Neural progenitor cell (in vitro differentiated cells): ENCODE results near the gene RBM33. TPM values are rescaled to one million over a fixed set of nuclear protein-coding genes. Genes with fewer than 3 reads are reported as not detected.

Source experiments
- DNase-seq: peaks from one replicate; pipeline ENCODE4 v3.0.0-alpha.2; 2016; ENCODE audit warnings: low spot score
- H2AFZ ChIP-seq: fragments of 200-600 bp; sonication (generic); replicated peaks from 2 replicates; pipeline ENCODE4 v1.6.1; 2016; ENCODE audit warnings: antibody characterized with exemption
- H3F3A ChIP-seq: fragments of 200-600 bp; sonication (generic); 2 replicates; pipeline ENCODE4 v1.6.1; 2016; ENCODE audit warnings: antibody characterized with exemption, low read depth
- H3K27ac ChIP-seq: fragments of 200-600 bp; sonication (generic); 2 replicates; pipeline ENCODE4 v1.5.1; 2016; ENCODE audit warnings: mild to moderate bottlenecking
- H3K27me3 ChIP-seq: fragments of 200-600 bp; sonication (generic); 2 replicates; pipeline ENCODE4 v1.6.1; 2016; ENCODE audit warnings: mild to moderate bottlenecking, moderate library complexity
- H3K36me3 ChIP-seq: fragments of 200-600 bp; sonication (generic); 2 replicates; pipeline ENCODE4 v1.5.1; 2016
- H3K4me1 ChIP-seq: fragments of 200-600 bp; sonication (generic); 2 replicates; pipeline ENCODE4 v1.6.1; 2016; ENCODE audit warnings: mixed run types
- H3K4me2 ChIP-seq: fragments of 200-600 bp; sonication (generic); 2 replicates; pipeline ENCODE4 v1.6.1; 2016
- H3K4me3 ChIP-seq: fragments of 200-600 bp; sonication (generic); 2 replicates; pipeline ENCODE4 v1.5.1; 2016
- H3K79me2 ChIP-seq: fragments of 200-600 bp; sonication (generic); 2 replicates; pipeline ENCODE4 v1.6.1; 2016; ENCODE audit warnings: low read depth
- H3K9ac ChIP-seq: fragments of 200-600 bp; sonication (generic); 2 replicates; pipeline ENCODE4 v1.6.1; 2016
- H3K9me3 ChIP-seq: fragments of 200-600 bp; sonication (generic); 2 replicates; pipeline ENCODE4 v1.5.1; 2016; ENCODE audit warnings: low read depth
- H4K20me1 ChIP-seq: fragments of 200-600 bp; sonication (generic); 2 replicates; pipeline ENCODE4 v1.6.1; 2016; ENCODE audit warnings: low read depth
- H3K27ac Mint-ChIP-seq: 3 replicates; pipeline ENCODE4 v1.8.0; 2021; ENCODE audit warnings: mixed read lengths
- H3K27me3 Mint-ChIP-seq: 2 replicates; pipeline ENCODE4 v1.8.0; 2022; ENCODE audit warnings: low read depth, mild to moderate bottlenecking, inconsistent platforms, moderate library complexity, mixed read lengths; ENCODE audit not compliant: insufficient read depth
- H3K36me3 Mint-ChIP-seq: 3 replicates; pipeline ENCODE4 v1.8.0; 2021; ENCODE audit warnings: mixed read lengths
- H3K4me1 Mint-ChIP-seq: 3 replicates; pipeline ENCODE4 v1.8.0; 2021; ENCODE audit warnings: mixed read lengths
- H3K4me3 Mint-ChIP-seq: 3 replicates; pipeline ENCODE4 v1.8.0; 2021; ENCODE audit warnings: mild to moderate bottlenecking, moderate library complexity, mixed read lengths
- H3K9me3 Mint-ChIP-seq: 3 replicates; pipeline ENCODE4 v1.8.0; 2020; ENCODE audit warnings: mixed read lengths
- EZH2 ChIP-seq: fragments of 200-600 bp; sonication (generic); IDR thresholded peaks from 2 replicates; pipeline ENCODE4 v1.6.1; 2017; ENCODE audit warnings: antibody characterized with exemption, mild to moderate bottlenecking, moderate library complexity
- EZH2phosphoT487 ChIP-seq: fragments of 200-600 bp; sonication (generic); IDR thresholded peaks from 2 replicates; pipeline ENCODE4 v1.6.1; 2017; ENCODE audit warnings: antibody characterized with exemption
- total RNA-seq: library from RNA; depleted of rRNA; stranded (reverse); fragments of >200 nt; gene quantifications from 2 replicates; pipeline ENCODE4 v1.2.3, GENCODE V29; 2015; ENCODE audit warnings: low replicate concordance
- TF ChIP-seq, protein P1 (sequence below): fragments of 200-600 bp; sonication (generic); IDR thresholded peaks from 2 replicates; pipeline ENCODE4 v1.5.1; 2017; ENCODE audit warnings: antibody characterized with exemption, mild to moderate bottlenecking

The RBM33 gene
- total RNA-seq, 1 donor from 2014 or later = 48.6 TPM

DNA sequence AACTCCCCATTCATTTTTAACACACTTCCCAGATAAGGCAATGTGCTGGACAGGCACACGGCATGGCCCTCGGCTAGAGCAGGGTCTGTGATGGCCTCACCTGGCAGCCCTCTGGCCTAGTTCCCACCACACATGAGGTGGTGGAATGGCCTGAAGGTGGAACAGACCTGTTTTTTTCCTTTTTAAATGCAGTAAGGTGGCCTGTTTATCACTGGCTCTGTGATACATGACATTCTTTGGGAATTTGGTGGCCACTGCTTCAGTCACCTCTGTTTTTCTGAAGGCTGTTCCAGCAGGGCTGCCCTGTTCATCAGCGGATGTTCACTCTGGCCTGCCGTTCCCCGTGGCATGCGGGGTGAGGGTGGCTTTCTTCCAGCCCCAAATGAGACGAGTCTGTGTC, 131.2 kb downstream of the RBM33 start:
- Histone ChIP-seq H3K79me2 (no peaks in the 10 kb centered on the region), H3K4me3 (no peak overlapping the region), H3K27me3 (no peaks in the 10 kb centered on the region), H3K27ac (no peak overlapping the region), H3K36me3 (peaks cover 4% of the 10 kb centered on the region), H4K20me1 (peaks cover 26% of the 10 kb centered on the region), H2AFZ (no peak overlapping the region), H3F3A (no peaks in the 10 kb centered on the region), H3K4me2 (no peak overlapping the region), H3K9me3 (no peaks in the 10 kb centered on the region), H3K4me1 (no peaks in the 10 kb centered on the region), H3K9ac (no peak overlapping the region)
- Mint-ChIP-seq H3K36me3 (peaks cover 26% of the 10 kb centered on the region), H3K4me1 (peaks cover 4% of the 10 kb centered on the region), H3K27me3 (peaks cover 8% of the 10 kb centered on the region), H3K4me3 (no peak overlapping the region), H3K27ac (no peak overlapping the region), H3K9me3 (no peaks in the 10 kb centered on the region)
- no peak for DNase-seq
- TF ChIP-seq EZH2phosphoT487 (no peak), EZH2 (no peak)
- TF ChIP-seq, protein P1, sequence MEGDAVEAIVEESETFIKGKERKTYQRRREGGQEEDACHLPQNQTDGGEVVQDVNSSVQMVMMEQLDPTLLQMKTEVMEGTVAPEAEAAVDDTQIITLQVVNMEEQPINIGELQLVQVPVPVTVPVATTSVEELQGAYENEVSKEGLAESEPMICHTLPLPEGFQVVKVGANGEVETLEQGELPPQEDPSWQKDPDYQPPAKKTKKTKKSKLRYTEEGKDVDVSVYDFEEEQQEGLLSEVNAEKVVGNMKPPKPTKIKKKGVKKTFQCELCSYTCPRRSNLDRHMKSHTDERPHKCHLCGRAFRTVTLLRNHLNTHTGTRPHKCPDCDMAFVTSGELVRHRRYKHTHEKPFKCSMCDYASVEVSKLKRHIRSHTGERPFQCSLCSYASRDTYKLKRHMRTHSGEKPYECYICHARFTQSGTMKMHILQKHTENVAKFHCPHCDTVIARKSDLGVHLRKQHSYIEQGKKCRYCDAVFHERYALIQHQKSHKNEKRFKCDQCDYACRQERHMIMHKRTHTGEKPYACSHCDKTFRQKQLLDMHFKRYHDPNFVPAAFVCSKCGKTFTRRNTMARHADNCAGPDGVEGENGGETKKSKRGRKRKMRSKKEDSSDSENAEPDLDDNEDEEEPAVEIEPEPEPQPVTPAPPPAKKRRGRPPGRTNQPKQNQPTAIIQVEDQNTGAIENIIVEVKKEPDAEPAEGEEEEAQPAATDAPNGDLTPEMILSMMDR = no peak

DNA sequence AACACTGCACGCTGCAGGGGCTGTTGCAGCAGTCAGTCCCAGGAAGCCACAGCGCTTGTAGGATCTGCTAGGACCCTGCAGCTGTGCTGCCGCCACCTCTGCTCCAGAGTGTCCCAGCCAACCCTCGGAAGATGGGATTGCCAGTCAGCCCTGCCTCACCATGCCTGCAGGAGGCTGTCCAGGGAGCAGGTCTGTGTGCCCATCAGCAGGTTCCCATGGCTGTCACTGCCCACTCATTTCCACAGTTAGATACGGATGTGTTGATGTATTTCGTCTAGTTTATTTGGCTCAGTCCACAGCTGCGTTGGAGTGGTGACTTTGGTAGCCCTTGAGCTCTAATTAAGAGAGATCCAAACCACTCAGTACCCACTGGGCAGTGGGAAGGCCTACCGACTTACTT, 132.1 kb downstream of the RBM33 start:
- H2AFZ ChIP-seq = no peak overlapping the region
- TF ChIP-seq EZH2phosphoT487 (no peak), EZH2 (no peak)
- TF ChIP-seq, protein P1 = no peak
- no peak overlapping the region for H3K4me2 ChIP-seq
- H3K9me3 ChIP-seq = no peaks in the 10 kb centered on the region
- H3K36me3 ChIP-seq = no peaks in the 10 kb centered on the region
- peaks cover 19% of the 10 kb centered on the region for H4K20me1 ChIP-seq
- peaks cover 9% of the 10 kb centered on the region for H3K4me1 Mint-ChIP-seq
- no peaks in the 10 kb centered on the region for H3K9me3 Mint-ChIP-seq
- H3K79me2 ChIP-seq = no peaks in the 10 kb centered on the region
- H3K27me3 ChIP-seq = no peaks in the 10 kb centered on the region
- no peak overlapping the region for H3K4me3 ChIP-seq
- no peaks in the 10 kb centered on the region for H3F3A ChIP-seq
- H3K27ac ChIP-seq = no peak overlapping the region
- peaks cover 34% of the 10 kb centered on the region for H3K36me3 Mint-ChIP-seq
- H3K27me3 Mint-ChIP-seq = peaks cover 8% of the 10 kb centered on the region
- no peak overlapping the region for H3K27ac Mint-ChIP-seq
- no peaks in the 10 kb centered on the region for H3K4me1 ChIP-seq
- no peak for DNase-seq
- no peak overlapping the region for H3K4me3 Mint-ChIP-seq
- H3K9ac ChIP-seq = no peak overlapping the region

DNA sequence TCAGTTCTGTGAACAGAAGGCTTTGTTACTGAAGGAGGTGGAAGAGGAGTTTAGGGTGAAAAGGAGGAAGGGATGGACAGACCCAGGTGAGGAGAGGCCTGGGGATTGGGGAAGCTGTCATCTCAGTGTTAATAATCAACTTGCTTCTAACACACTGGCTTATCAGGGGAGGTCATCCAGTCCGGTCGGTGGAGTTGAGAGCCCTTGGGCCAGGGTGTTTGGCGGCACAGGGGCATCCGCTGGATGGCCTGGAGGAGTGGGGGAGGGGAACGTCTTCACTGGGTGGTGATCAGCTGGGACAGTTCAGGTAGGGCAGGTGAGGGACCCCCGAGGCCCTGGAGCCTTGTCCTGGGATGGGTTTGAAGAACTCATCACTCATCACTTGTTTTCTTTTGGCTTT, 133.9 kb downstream of the RBM33 start:
- peaks cover 9% of the 10 kb centered on the region for H3K4me1 Mint-ChIP-seq
- Histone ChIP-seq H3K36me3 (no peaks in the 10 kb centered on the region), H3K27me3 (no peaks in the 10 kb centered on the region), H2AFZ (no peak overlapping the region), H4K20me1 (peaks cover 8% of the 10 kb centered on the region), H3K79me2 (no peaks in the 10 kb centered on the region), H3K4me2 (no peak overlapping the region), H3K9ac (no peak overlapping the region), H3F3A (no peaks in the 10 kb centered on the region), H3K27ac (no peak overlapping the region), H3K4me1 (no peaks in the 10 kb centered on the region), H3K9me3 (no peaks in the 10 kb centered on the region), H3K4me3 (no peak overlapping the region)
- H3K9me3 Mint-ChIP-seq = no peaks in the 10 kb centered on the region
- no peak for DNase-seq
- H3K4me3 Mint-ChIP-seq = no peak overlapping the region
- TF ChIP-seq EZH2phosphoT487 = no peak
- TF ChIP-seq, protein P1 = no peak
- no peak for TF ChIP-seq EZH2
- peaks cover 9% of the 10 kb centered on the region for H3K27me3 Mint-ChIP-seq
- H3K27ac Mint-ChIP-seq = peak overlapping the region; percentile 35
- peaks cover 43% of the 10 kb centered on the region for H3K36me3 Mint-ChIP-seq
